Measurements from ENCODE around the gene TMEM101.
"Not testable (repeated sequence)": the region's sequence is repeated elsewhere in the genome, so short reads cannot be mapped to it uniquely, and the experiment has no call there.

Gene TMEM101

DNA sequence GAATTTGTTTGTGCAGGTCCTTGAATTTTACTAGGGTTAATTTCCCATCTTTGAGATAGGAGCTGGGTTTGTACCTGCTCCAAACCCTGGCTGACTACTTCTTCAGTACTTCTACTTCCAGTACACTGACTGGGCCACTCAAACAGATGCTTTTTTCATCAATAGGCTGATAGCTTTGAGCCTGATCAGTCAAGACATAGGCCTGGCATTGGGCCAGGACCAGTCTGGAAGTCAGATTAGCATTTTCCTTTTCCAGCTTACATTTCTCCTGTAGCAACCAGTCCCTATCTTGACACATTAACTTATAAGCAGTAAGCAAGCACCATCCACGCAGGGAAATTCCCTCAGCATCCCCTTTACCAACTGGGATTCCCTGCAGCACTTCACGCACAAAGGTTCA is 7.5 kb upstream of the TMEM101 start:
- Histone ChIP-seq H3K9ac (ENCODE audit: low read length) (no peak overlapping the region), H3K9me3 (ENCODE audit: control insufficient read depth, low read depth, low read length) (no peaks in the 10 kb centered on the region), H3K4me3 (ENCODE audit: low read length) (no peak overlapping the region), H3K4me1 (ENCODE audit: control insufficient read depth, low read depth, low read length) (no peaks in the 10 kb centered on the region), H3K27me3 (ENCODE audit: control insufficient read depth, insufficient read depth, low read length) (no peaks in the 10 kb centered on the region), H3K36me3 (ENCODE audit: control insufficient read depth, low read depth, low read length) (peaks cover 17% of the 10 kb centered on the region), H3K27ac (ENCODE audit: low read length) (no peak overlapping the region)

DNA sequence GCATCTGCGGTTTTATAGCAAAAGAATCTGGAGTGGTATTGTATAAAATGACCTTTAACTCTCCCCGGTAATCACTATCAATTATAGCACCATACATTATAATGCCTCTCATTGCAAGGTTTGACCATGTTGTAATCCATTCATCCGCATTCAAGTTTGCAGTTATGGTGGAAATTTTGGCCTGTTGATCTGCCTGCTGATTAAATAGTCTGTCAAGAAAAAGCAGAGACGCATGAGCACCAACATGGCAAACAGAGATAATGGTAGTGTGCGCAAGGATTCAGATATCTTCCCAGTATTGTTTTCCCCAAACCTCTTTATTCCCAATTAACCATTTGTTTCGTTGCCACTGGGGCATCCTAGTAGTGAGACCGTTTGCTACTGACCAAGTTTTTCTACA is 6.5 kb upstream of the TMEM101 start:
- H3K36me3 ChIP-seq (ENCODE audit: control insufficient read depth, low read depth, low read length), result peaks cover 17% of the 10 kb centered on the region
- H3K9me3 ChIP-seq (ENCODE audit: control insufficient read depth, low read depth, low read length); H3K27me3 ChIP-seq (ENCODE audit: control insufficient read depth, insufficient read depth, low read length); H3K9ac ChIP-seq (ENCODE audit: low read length); H3K4me1 ChIP-seq (ENCODE audit: control insufficient read depth, low read depth, low read length); H3K4me3 ChIP-seq (ENCODE audit: low read length); H3K27ac ChIP-seq (ENCODE audit: low read length): not testable (repeated sequence)

DNA sequence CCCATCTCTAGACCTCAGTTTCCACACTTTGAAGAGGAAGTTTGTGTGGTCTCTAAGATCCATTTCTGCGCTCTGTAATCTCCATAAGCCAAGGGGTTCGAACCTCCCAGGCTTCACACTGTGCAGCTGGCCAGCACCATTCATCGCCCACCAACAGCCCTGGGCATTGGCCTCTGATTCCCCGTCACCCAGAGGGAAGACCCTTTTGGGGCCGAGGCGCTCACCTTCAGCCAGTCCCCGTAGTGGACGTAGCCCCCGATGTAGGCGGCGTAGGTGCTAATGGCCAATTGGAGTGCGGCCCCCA is 678 bp downstream of the TMEM101 start:
- Histone ChIP-seq H3K27me3 (ENCODE audit: control insufficient read depth, insufficient read depth, low read length) (peaks cover 4% of the 10 kb centered on the region), H3K4me1 (ENCODE audit: control insufficient read depth, low read depth, low read length) (no peaks in the 10 kb centered on the region), H3K4me3 (ENCODE audit: low read length) (peak overlapping the region; percentile 88), H3K27ac (ENCODE audit: low read length) (peak overlapping the region; percentile 87), H3K9ac (ENCODE audit: low read length) (peak overlapping the region; percentile 91), H3K9me3 (ENCODE audit: control insufficient read depth, low read depth, low read length) (no peaks in the 10 kb centered on the region), H3K36me3 (ENCODE audit: control insufficient read depth, low read depth, low read length) (peaks cover 3% of the 10 kb centered on the region)

DNA sequence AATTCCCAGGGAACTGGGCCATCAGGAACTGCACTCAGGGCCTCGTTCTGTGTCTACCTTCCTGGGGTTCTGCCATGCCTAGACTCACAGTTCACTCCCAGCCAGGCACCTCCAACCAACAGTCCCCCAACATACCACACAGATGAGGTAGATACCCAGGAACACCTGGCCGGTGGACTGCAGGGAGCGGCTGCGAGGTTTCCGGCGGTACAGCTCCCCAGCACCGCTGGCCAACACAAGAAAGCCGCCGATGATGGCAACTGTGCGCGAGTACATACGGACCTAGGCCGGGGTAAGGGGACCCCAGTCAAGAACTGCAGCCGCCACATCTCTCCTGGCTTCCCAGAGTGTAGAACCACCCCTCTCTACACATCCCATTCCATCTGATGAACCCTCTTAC is 1.9 kb downstream of the TMEM101 start:
- Histone ChIP-seq H3K9me3 (ENCODE audit: control insufficient read depth, low read depth, low read length) (no peaks in the 10 kb centered on the region), H3K4me3 (ENCODE audit: low read length) (no peak overlapping the region), H3K27ac (ENCODE audit: low read length) (no peak overlapping the region), H3K36me3 (ENCODE audit: control insufficient read depth, low read depth, low read length) (peaks cover 3% of the 10 kb centered on the region), H3K9ac (ENCODE audit: low read length) (no peak overlapping the region), H3K27me3 (ENCODE audit: control insufficient read depth, insufficient read depth, low read length) (peaks cover 16% of the 10 kb centered on the region), H3K4me1 (ENCODE audit: control insufficient read depth, low read depth, low read length) (peaks cover 5% of the 10 kb centered on the region)

DNA sequence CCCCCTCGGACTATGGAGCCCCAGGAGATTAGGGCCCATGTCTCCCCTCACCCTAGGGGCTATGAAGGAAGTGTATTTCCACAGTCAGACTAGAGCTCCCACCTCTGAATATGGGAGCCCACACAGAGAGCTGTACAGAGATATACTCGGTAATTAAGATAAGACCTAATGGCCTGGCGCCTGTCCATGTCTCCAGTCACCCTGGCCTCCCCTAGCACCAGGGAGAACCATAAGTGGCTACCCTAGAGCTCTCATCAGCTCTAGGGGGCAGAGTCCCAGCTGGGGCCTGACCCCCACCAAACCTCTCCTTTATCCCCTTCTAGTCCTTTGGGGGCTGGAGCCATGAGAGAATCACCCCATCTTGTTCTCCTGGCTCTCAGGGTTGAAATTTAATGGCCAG is 2.4 kb downstream of the TMEM101 start:
- Histone ChIP-seq H3K9ac (ENCODE audit: low read length) (no peak overlapping the region), H3K9me3 (ENCODE audit: control insufficient read depth, low read depth, low read length) (no peaks in the 10 kb centered on the region), H3K36me3 (ENCODE audit: control insufficient read depth, low read depth, low read length) (peaks cover 3% of the 10 kb centered on the region), H3K27me3 (ENCODE audit: control insufficient read depth, insufficient read depth, low read length) (peaks cover 19% of the 10 kb centered on the region), H3K4me1 (ENCODE audit: control insufficient read depth, low read depth, low read length) (peaks cover 8% of the 10 kb centered on the region), H3K4me3 (ENCODE audit: low read length) (no peak overlapping the region), H3K27ac (ENCODE audit: low read length) (no peak overlapping the region)

DNA sequence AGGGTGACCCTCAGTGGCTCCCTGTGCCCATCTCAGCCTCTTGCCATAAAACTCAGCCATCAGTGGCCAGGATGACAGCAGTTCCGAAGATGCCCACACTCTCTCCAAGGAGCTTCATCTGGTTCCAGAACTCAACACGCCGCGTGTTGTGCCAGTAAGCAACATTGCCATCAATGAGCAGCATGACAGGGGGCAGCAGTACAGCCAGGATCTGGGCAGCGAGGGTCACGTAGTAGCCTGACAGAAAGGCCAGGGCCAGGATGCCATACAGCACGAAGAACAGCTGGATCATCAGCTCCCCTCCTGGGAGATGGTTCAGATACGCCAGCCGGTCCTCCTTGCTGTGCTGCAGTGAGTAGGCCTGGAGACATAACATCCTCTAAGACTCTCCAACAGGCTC is 2.9 kb downstream of the TMEM101 start:
- Histone ChIP-seq H3K4me1 (ENCODE audit: control insufficient read depth, low read depth, low read length) (peaks cover 8% of the 10 kb centered on the region), H3K9ac (ENCODE audit: low read length) (no peak overlapping the region), H3K4me3 (ENCODE audit: low read length) (no peak overlapping the region), H3K9me3 (ENCODE audit: control insufficient read depth, low read depth, low read length) (no peaks in the 10 kb centered on the region), H3K36me3 (ENCODE audit: control insufficient read depth, low read depth, low read length) (peaks cover 3% of the 10 kb centered on the region), H3K27ac (ENCODE audit: low read length) (no peak overlapping the region), H3K27me3 (ENCODE audit: control insufficient read depth, insufficient read depth, low read length) (peaks cover 19% of the 10 kb centered on the region)

DNA sequence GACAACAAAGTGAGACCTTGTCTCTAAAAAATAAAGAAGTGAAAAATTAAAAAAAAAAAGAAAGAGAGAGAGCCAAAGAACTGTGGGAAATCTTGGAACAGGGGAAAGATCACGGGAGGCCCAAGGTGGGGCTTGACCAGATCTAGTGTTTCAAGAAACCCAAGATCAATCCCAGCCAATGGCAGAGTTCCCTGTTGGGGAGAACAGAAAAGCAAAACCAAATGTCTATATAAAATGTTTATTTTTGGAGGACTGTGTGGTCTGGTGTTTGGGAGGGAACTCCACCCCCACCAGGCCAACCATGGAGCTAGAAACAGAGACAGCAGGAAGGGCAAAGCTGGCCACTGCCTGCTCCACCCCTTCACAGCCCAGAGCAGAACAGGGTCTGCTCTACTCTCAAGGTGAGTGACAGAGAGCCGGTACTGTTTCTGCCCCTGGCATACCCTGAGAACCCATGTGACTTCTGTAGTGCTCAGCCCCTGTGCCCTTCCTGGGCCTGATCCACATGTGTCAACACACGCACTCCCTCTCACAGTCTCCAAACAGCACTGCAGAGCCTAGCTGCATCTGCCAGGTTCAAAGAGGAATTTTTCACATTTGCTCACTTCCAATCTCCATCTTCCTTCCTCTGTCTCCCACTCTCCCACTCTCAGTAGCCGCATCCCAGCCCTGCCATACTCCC is 3.7 kb downstream of the TMEM101 start:
- H3K36me3 ChIP-seq (ENCODE audit: control insufficient read depth, low read depth, low read length), result peaks cover 3% of the 10 kb centered on the region
- no peak overlapping the region for H3K27ac ChIP-seq (ENCODE audit: low read length)
- no peak overlapping the region for H3K4me3 ChIP-seq (ENCODE audit: low read length)
- H3K9ac ChIP-seq (ENCODE audit: low read length), result no peak overlapping the region
- peaks cover 8% of the 10 kb centered on the region for H3K4me1 ChIP-seq (ENCODE audit: control insufficient read depth, low read depth, low read length)
- no peaks in the 10 kb centered on the region for H3K9me3 ChIP-seq (ENCODE audit: control insufficient read depth, low read depth, low read length)
- peaks cover 24% of the 10 kb centered on the region for H3K27me3 ChIP-seq (ENCODE audit: control insufficient read depth, insufficient read depth, low read length)

DNA sequence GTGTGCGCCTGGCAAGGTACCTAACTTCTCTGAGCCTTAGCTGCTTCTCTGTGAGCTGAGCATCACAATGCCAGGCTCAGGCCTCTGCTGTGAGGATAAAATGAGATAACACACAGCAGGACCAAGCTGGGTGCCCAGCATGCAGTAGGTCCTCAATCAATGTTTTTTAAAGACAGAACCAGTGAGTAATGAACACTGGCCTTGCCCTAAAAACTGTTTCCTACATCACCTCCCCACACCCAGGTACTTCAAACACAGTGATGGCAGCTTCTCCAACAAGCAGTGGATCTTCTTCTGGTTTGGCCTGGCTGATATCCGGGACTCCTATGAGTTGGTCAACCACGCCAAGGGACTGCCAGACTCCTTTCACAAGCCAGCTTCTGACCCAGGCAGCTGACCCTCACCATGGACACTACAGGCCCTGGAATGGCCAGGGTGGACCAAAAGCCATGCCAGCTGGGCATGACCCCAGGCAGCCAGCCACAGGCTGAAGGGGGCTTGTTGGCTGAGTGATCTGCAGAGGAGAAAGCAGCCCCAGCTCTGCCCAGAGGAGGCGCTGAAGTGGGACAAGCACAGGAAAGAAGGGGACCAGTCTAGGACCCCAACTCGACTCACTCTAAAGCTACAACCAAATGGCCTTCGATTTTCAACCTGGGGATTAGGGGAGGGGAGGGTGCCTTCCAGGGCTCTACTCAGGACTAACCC is 6.4 kb downstream of the TMEM101 start:
- peaks cover 51% of the 10 kb centered on the region for H3K27me3 ChIP-seq (ENCODE audit: control insufficient read depth, insufficient read depth, low read length)
- peaks cover 12% of the 10 kb centered on the region for H3K4me1 ChIP-seq (ENCODE audit: control insufficient read depth, low read depth, low read length)
- H3K9me3 ChIP-seq (ENCODE audit: control insufficient read depth, low read depth, low read length), result no peaks in the 10 kb centered on the region
- H3K9ac ChIP-seq (ENCODE audit: low read length), result no peak overlapping the region
- H3K36me3 ChIP-seq (ENCODE audit: control insufficient read depth, low read depth, low read length), result peaks cover 3% of the 10 kb centered on the region
- H3K27ac ChIP-seq (ENCODE audit: low read length), result no peak overlapping the region
- H3K4me3 ChIP-seq (ENCODE audit: low read length), result peak overlapping the region; percentile 79

DNA sequence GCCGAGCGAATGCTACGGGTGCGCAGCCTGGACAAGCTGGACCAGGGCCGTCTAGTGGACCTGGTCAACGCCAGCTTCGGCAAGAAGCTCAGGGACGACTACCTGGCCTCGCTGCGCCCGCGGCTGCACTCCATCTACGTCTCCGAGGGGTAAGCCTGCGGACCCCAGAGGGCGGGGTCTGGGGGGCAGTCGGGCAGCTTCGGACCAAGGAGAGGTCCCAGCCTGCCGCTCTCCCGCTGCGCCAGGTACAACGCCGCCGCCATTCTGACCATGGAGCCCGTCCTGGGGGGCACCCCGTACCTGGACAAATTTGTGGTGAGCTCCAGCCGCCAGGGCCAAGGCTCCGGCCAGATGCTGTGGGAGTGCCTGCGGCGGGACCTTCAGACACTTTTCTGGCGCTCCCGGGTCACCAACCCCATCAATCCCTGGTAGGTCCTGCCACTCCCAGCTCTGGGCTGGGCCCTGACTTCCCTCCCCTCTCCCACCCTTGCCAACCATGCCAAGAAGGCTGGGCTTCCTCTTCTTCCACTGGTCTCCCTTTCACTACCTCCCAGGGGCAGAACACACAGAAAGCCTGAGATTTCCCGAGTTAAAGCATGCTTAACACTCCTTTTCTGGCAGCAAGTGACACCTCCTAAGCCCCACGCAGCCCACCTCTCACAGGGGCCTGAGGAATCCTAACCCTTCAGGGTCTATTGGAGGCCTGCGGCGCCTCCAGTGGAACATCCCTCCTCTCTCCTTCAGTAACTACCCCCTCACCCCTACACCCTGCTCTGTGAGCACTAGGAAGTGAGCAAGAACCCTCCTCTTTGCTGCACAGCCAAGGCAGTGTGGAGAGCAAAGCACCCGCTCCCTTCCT is 7.2 kb downstream of the TMEM101 start:
- Histone ChIP-seq H3K36me3 (ENCODE audit: control insufficient read depth, low read depth, low read length) (peaks cover 3% of the 10 kb centered on the region), H3K9ac (ENCODE audit: low read length) (no peak overlapping the region), H3K4me1 (ENCODE audit: control insufficient read depth, low read depth, low read length) (peaks cover 12% of the 10 kb centered on the region), H3K27ac (ENCODE audit: low read length) (no peak overlapping the region), H3K9me3 (ENCODE audit: control insufficient read depth, low read depth, low read length) (no peaks in the 10 kb centered on the region), H3K4me3 (ENCODE audit: low read length) (peak overlapping the region; percentile 79), H3K27me3 (ENCODE audit: control insufficient read depth, insufficient read depth, low read length) (peaks cover 58% of the 10 kb centered on the region)

DNA sequence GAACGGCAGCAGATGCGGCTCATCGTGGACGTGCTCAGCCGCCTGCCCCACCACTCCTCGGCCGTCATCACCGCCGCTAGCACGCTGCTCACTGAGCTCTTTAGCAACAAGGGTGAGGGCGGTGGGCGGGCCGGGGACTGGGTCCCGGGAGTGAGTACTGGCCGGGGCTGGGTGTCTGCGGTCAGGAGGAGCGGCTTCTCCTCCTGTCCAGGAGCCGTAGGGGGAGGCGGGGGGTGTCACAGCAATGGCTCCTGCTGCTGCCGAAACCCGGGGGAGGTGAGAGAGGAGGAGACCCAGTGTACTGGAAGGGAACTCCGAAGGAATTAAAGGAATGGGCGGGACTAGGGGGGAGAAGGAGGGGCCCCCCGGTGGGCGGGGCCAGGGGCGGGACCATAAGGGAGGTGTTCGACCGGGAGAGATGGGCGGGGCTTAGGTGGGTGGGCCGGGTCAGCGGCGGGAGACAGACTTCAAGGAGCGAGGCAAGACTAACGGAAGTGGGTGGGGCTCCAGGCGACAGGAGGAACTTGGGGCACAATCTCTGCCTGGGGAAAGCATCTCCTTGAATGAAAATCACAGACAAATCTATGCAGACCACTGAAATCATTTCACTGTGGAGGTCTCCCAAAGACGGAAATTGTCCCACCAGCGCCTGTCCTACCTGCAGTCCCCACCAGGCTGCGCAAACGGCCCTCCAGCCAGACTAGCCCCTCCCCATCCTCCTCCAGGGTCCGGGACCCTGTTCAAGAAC is 8.0 kb downstream of the TMEM101 start:
- Histone ChIP-seq H3K27ac (ENCODE audit: low read length) (no peak overlapping the region), H3K27me3 (ENCODE audit: control insufficient read depth, insufficient read depth, low read length) (peaks cover 65% of the 10 kb centered on the region), H3K9ac (ENCODE audit: low read length) (no peak overlapping the region), H3K9me3 (ENCODE audit: control insufficient read depth, low read depth, low read length) (no peaks in the 10 kb centered on the region), H3K4me1 (ENCODE audit: control insufficient read depth, low read depth, low read length) (peaks cover 12% of the 10 kb centered on the region), H3K36me3 (ENCODE audit: control insufficient read depth, low read depth, low read length) (peaks cover 3% of the 10 kb centered on the region), H3K4me3 (ENCODE audit: low read length) (peak overlapping the region; percentile 79)

DNA sequence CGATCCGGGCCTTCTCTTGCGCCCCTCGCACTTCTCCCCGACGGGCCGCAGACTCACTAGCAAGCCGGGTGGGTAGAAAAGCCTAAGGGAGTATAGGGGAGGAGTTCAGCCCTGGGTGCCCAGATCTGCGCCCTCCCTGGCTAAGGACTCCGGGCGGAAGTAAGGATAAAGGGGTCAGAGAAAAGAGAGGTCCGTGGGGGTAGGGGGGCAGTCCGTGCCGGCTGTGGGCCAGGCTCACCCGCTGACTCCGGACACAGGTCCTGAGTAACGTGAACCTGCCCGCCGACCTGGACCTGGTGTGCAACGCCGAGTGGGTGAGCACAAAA is 8.5 kb downstream of the TMEM101 start:
- Histone ChIP-seq H3K27me3 (ENCODE audit: control insufficient read depth, insufficient read depth, low read length) (peaks cover 65% of the 10 kb centered on the region), H3K9me3 (ENCODE audit: control insufficient read depth, low read depth, low read length) (no peaks in the 10 kb centered on the region), H3K27ac (ENCODE audit: low read length) (no peak overlapping the region), H3K36me3 (ENCODE audit: control insufficient read depth, low read depth, low read length) (peaks cover 3% of the 10 kb centered on the region), H3K9ac (ENCODE audit: low read length) (no peak overlapping the region), H3K4me1 (ENCODE audit: control insufficient read depth, low read depth, low read length) (peaks cover 12% of the 10 kb centered on the region), H3K4me3 (ENCODE audit: low read length) (peak overlapping the region; percentile 79)

Measured in iPS-18a (cell line).